NOMO-1 (cell line): ENCODE results near the gene COL4A2.
A peak's percentile ranks its signal among the peaks of the same experiment; 100 is the strongest.

Experiments used
- DNase-seq, 2 experiments: peaks; one replicate each; lab custom pipeline; 2025; ENCODE audit not compliant: unreplicated experiment in 2 of 2; lab: John Stamatoyannopoulos, UW

COL4A2 gene

GRCh38 chr13:110466266-110466915 lies 159.3 kb downstream of the COL4A2 start:
- DNase-seq = no peak

DNA sequence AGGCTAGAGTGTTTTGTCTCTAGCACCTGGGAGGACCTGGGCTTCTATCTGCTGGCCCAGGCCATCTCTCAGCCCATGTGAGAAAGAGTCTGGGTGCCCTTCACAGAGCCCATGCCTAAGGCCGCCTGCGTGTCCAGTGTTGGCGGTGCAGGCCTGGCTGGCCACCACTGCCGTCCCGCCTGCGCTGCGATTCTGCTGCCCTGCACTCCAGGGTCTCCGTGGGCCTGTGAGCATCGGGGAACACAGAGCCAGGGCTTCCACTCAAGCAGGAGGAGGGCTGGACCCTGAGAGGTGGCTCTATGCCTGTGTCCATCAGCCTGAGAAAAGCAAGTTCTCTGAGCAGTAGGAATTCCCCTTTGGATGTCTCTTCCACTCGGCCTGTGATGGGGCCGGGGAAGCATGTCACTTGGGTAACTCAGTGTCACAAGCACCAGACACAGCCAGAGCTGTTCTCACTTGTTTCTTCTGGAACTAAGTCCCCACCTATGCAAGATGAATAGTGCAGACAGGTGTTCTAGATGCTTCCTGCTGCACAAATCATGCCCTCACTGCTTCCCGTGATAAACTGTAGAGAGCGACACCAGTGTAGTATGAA lies 160.5 kb downstream of the COL4A2 start:
- DNase-seq = no peak

DNA sequence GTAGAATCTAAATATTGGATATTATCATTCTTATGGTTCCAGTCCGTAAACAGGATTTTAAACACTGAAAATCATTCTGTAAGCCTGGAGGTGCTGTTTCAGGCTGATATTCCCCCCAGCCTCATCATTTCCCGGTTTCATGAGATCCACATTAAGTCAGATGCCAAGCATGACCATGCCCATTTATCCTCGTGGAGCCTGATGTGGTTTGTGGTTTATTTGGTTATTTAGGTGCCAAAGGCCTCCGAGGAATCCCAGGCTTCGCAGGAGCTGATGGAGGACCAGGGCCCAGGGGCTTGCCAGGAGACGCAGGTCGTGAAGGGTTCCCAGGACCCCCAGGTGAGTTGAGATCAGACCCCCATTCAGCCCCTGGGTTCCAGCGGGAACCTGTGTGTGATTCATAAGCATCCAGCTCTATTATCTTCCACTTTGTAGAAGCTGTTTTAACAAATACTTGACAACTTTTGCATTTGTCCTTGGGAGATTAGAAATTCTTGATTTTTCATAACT lies 162.0 kb downstream of the COL4A2 start:
- no peak for DNase-seq

- no peak for DNase-seq
Observed at GRCh38 chr13:110469597-110469996, 162.5 kb downstream of the COL4A2 start.

DNA sequence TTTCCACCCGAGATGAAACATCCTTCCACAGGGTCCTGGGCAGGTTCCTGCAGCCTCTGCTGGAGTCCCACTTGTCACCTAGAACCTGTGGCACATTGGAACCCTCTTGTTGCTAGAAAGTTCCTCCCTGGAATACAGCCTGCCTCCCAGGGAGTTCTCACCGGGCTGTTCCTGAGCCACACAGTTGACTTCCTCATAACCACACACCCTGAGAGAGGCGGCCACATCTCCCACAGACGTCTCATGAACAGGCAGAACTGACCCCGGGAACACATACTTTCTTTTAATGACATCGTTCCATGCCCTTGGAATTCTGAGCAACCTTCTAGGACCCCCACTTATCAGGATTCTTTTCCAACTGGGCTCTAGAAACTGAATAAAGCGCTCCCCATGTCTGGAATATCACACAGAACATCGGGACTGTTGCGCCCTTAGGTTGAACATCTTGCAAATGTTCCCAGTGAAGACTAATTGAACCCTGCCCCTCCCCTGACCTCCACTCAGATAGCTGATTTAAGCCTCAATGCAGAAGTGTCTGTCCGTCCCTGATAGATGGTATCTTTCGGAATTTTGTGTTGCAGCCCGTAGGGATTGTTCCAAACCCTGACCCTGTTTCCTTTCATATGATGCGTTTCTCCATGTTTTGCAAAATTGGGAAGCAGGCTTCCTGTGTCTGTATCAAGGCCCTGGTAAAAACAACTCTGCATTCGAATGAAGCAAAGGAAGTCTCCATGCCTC lies 163.4 kb downstream of the COL4A2 start:
- peak in 1 of 2 experiments; percentile 3 for DNase-seq

GRCh38 chr13:110471156-110471832 lies 164.2 kb downstream of the COL4A2 start:
- DNase-seq = peak in 1 of 2 experiments; percentile 3

GRCh38 chr13:110471833-110472162 lies 164.7 kb downstream of the COL4A2 start:
- peak; percentile 73 to 87 for DNase-seq

DNA sequence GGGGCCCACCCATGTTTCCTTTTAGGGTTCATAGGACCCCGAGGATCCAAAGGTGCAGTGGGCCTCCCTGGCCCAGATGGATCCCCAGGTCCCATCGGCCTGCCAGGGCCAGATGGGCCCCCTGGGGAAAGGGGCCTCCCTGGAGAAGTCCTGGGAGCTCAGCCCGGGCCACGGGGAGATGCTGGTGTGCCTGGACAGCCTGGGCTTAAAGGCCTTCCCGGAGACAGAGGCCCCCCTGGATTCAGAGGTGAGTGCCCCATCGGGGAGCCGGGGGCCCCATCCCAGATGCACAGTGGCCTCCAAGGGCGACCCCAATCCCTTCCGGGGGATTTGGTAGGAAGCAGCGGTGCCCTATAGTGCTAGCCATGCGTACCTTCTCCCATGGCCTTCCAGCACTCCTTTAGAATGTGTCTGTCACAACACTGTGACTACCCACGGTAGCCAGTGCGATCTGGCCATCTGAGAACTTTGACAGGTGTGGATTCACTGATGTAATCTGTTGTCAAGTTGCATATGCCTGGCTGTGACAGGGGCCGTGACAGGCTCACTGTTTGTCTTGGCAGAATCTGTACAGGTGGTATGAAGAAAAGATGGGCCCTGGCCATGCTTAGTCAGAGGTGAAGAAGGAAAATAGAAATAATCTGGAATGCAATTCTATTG lies 165.9 kb downstream of the COL4A2 start:
- DNase-seq = no peak

DNA sequence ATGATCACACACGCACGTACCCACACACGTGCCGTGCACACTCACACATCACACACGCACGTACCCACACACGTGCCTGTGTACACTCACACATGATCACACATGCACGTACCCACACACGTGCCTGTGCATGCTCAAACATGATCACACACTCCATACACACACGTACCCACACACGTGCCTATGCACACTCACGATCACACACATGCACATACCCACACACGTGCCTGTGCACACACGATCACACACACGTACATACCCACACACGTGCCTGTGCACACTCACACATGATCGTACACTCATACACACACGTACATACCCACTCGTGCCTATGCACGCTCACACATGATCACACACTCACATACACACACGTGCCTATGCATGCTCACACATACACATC lies 167.6 kb downstream of the COL4A2 start:
- no peak for DNase-seq

DNA sequence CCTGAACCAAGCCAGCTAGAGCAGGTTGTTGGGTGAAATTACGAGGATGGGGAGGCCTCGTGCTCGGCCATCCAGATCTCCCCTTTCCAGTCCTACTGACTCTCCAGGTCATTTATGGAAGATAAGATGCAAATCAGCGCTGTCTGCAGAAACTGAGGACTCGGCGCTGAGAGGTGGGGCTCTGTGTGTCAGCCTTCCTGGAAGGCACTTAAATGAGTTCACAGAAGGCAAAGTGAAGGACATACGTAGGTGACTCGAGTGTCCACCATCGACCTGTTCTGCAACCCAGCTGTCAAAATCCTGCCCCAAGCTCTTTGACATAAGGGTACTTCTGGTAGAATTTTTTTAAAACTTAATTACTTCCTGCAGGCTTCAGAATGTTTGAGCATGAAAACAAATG lies 168.0 kb downstream of the COL4A2 start:
- DNase-seq = no peak

GRCh38 chr13:110475550-110476219 lies 168.6 kb downstream of the COL4A2 start:
- no peak for DNase-seq

GRCh38 chr13:110476220-110476617 lies 169.1 kb downstream of the COL4A2 start:
- DNase-seq = no peak

DNA sequence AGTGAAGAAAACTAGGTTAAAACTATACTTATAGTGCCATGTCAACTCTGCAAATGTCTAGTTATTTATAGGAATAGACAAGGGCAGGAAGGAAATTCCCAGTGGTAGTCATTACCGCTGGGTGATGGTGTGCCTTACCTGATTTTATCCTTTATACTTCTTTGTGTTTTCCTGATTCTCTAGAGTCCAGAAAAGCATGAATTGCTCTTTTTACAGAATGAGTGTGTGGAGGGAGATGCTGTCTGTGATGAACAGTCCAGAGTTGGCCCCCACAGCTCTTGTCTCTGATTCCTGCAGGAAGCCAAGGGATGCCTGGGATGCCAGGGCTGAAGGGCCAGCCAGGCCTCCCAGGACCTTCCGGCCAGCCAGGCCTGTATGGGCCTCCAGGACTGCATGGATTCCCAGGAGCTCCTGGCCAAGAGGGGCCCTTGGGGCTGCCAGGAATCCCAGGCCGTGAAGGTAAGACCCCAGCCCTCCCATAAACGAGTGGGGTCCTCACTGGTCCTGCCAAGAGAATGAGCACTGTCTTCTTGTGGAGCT lies 170.7 kb downstream of the COL4A2 start:
- no peak for DNase-seq

DNA sequence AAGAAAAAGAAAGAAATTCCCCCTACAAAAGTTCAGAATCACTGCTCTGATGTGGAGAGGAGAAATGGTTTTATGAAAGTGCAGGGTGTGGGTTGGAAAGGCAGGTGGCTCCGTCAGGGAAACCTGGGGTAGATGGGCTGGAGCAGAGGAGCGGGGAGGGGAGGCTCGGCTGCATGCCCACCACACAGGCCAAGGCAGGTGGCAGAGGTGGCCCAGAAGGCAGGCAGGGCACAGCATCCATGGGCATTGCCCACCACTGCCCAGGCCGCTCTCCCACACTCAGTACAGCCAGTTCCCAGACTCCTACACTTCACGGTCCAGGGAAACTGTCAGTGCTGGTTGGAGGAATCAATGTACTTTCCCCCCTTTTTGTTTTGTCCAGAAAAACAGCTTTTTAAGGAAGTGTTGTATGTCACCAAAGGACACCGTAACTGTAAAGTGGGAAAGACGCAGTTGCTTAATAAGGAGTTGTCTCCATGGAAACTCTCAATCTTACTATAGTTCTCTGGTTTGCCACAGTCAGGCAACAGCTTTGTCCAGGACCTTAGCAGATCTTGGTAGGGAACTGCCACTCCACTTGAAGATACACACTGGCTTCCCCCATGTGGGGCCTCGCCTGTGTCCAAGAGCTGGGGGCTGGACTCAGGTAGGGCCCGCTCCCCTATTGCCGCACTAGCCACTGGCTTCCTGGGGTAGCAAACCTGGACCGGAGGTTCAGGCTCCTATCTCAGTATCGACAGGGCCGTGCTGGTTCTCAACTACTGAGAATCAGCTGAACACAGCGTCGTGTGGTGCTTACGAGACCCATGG lies 171.5 kb downstream of the COL4A2 start:
- no peak for DNase-seq

DNA sequence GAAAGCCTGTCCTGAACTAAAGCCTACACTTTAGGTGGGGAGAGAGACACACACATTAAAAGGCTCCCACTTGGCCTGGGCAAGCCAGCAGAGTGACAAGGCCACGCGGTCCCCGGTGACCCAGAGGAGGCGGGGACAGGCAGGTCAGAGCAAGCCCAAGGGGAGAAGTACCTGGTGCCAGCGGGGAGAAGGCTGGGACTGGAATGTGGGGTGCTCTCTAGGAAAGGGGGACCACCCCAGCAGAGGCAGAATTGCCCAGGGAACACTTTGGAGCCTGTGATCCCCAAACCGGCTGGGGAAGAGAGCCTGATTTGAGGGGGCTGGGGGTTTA lies 172.1 kb downstream of the COL4A2 start:
- no peak for DNase-seq

GRCh38 chr13:110479648-110480047 lies 172.6 kb downstream of the COL4A2 start:
- no peak for DNase-seq

GRCh38 chr13:110480161-110480560 lies 173.1 kb downstream of the COL4A2 start:
- DNase-seq = no peak

GRCh38 chr13:110483386-110483968 lies 176.4 kb downstream of the COL4A2 start:
- no peak for DNase-seq
